SJCRH30 (cell line): ENCODE measurements around the gene CDK6. TPM values are rescaled to one million over a fixed set of nuclear protein-coding genes. Genes with fewer than 3 reads are reported as not detected.

Experiments used
- DNase-seq, 2 experiments: peaks; one replicate each; pipeline ENCODE4 v3.0.0-alpha.2; 2015 to 2020
- H3K27ac ChIP-seq: fragments of 250-450 bp; sonication (Bioruptor Pico); 2 replicates; pipeline ENCODE4 v1.5.1; 2020; ENCODE audit warnings: mild to moderate bottlenecking, moderate library complexity
- H3K27me3 ChIP-seq: fragments of 250-450 bp; sonication (Bioruptor Pico); 2 replicates; pipeline ENCODE4 v1.5.1; 2020; ENCODE audit warnings: mild to moderate bottlenecking, moderate library complexity
- H3K36me3 ChIP-seq: fragments of 250-450 bp; sonication (Bioruptor Pico); 2 replicates; pipeline ENCODE4 v1.5.1; 2020; ENCODE audit warnings: mild to moderate bottlenecking, moderate library complexity
- H3K4me1 ChIP-seq: fragments of 250-450 bp; sonication (Bioruptor Pico); 2 replicates; pipeline ENCODE4 v1.5.1; 2020; ENCODE audit warnings: mild to moderate bottlenecking, moderate library complexity
- H3K4me3 ChIP-seq: fragments of 250-450 bp; sonication (Bioruptor Pico); 2 replicates; pipeline ENCODE4 v1.5.1; 2020; ENCODE audit warnings: mild to moderate bottlenecking, moderate library complexity
- H3K9me3 ChIP-seq: fragments of 250-450 bp; sonication (Bioruptor Pico); replicated peaks from 2 replicates; pipeline ENCODE4 v1.5.1; 2020; ENCODE audit warnings: mild to moderate bottlenecking, moderate library complexity
- total RNA-seq: library from RNA; depleted of rRNA; stranded (reverse); fragments of >200 nt; shearing (Covaris generic); gene quantifications from 2 replicates; pipeline ENCODE4 v1.2.3, GENCODE V29; 2014

Gene CDK6
- total RNA-seq, 1 experiment from 2014 or later, result 194 TPM

DNA sequence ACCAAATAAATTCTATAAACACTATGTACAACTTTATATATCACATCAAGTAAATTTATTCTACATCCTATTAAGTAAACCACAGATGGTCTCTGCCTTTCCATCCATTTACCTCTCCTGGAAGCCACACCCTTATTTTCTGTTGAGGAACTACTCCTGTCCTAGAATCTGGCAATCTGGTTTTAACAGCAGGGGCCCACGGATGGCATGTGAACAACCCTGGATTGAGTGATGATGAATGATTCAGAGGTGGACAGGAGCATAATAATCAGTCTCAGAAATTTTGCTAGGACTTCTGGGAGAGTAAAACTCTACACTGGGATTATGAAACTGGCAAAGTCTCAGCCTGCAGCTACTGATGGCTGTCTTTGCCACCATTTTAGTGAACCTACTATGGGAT, 54.1 kb downstream of the CDK6 start:
- H3K27ac ChIP-seq, result no peak overlapping the region
- peaks cover 13% of the 10 kb centered on the region for H3K36me3 ChIP-seq
- no peak overlapping the region for H3K4me3 ChIP-seq
- no peaks in the 10 kb centered on the region for H3K9me3 ChIP-seq
- H3K4me1 ChIP-seq, result peaks cover 14% of the 10 kb centered on the region
- no peak for DNase-seq
- no peaks in the 10 kb centered on the region for H3K27me3 ChIP-seq

DNA sequence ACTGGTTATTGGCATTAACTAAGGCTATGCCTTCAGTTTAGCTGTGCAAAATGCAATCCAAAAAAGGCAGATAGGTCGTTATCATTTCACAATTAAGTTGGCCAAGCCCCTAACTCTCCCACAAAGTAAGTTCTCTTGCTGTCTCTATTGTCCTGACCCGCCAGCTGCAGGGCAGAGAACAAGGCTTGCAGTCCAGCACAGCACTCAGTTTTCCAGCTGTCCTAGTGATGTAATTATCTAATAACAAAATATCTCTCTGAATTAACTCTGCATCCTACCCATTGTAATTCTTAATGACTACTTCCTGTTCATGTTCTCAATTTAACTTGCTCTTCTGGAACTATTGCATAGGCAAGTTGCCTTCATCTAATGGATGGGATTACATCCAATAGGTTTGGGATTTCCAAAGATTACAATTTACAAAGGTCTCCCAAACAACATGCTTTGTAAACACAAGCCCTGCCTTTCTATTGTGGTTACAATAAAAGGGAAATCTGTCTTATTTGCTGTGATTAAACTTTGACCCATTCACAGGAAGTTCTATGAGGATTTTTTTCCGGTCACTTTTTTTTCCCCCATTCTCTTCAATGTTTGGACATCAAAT, 55.2 kb downstream of the CDK6 start:
- no peaks in the 10 kb centered on the region for H3K9me3 ChIP-seq
- peaks cover 17% of the 10 kb centered on the region for H3K36me3 ChIP-seq
- H3K4me1 ChIP-seq, result peaks cover 14% of the 10 kb centered on the region
- H3K27ac ChIP-seq, result peak overlapping the region; percentile 29
- H3K4me3 ChIP-seq, result no peak overlapping the region
- peak; percentile 57 to 70 for DNase-seq
- H3K27me3 ChIP-seq, result no peaks in the 10 kb centered on the region

DNA sequence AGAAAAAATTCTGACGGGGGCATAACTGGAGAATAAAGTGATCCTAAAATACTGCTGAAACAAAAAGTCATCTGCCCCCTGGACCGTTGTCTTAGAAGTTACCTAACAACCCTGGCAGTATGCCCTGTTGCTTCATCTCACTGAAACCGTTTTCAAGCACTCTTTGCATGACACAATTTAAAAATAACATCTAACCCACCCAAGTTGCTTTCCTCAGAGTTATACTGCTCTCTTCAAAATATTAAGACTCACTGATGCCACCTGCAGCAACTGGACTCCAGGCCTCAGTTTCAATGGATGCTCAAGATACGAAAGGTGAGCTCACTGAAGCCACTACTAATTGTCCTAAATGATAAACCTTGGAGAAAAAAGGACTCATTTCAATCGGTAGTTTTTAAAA, 57.4 kb downstream of the CDK6 start:
- H3K4me1 ChIP-seq, result peaks cover 14% of the 10 kb centered on the region
- DNase-seq, result no peak
- peaks cover 26% of the 10 kb centered on the region for H3K36me3 ChIP-seq
- H3K27ac ChIP-seq, result no peak overlapping the region
- H3K9me3 ChIP-seq, result no peaks in the 10 kb centered on the region
- H3K27me3 ChIP-seq, result no peaks in the 10 kb centered on the region
- H3K4me3 ChIP-seq, result no peak overlapping the region

DNA sequence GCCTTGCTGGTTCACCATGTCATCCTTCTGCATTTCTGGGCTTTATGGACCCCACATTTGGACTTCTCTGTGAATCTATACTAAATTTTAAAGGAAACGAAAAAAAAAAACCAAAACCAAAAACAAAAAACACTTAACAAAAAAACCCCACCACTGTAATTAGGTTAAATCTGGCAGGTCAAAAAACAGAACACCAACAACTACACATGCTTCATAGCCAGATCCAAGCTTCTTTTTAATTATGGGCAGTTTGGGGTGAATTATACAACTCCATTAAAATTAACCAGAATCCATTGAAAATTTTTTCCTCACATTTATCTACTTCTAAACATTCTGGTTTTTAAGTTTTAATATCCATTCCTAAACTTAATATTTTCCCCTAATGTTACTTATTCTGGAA, 58.4 kb downstream of the CDK6 start:
- H3K4me1 ChIP-seq, result peaks cover 14% of the 10 kb centered on the region
- H3K27me3 ChIP-seq, result no peaks in the 10 kb centered on the region
- H3K4me3 ChIP-seq, result no peak overlapping the region
- peaks cover 31% of the 10 kb centered on the region for H3K36me3 ChIP-seq
- no peak overlapping the region for H3K27ac ChIP-seq
- no peak for DNase-seq
- no peaks in the 10 kb centered on the region for H3K9me3 ChIP-seq

DNA sequence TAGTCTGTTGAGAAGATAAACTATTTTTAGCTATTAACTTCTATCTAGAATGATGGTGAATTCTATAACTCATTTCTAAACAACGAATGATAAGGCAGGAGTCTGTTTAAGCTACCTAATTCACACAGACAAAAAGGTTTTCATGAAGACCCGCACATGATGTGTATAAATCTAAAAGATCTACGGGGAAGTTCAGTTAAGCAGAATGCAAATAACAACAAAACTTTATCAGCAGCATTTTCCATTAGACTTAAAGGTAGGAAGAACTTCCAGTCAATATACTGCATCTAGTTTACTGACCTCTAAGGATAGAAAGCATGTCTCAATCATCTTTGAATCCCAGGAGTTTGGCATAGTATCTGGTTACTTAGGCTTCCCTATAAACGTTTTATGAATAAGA, 62.6 kb downstream of the CDK6 start:
- no peaks in the 10 kb centered on the region for H3K27me3 ChIP-seq
- peaks cover 12% of the 10 kb centered on the region for H3K4me1 ChIP-seq
- H3K27ac ChIP-seq, result no peak overlapping the region
- no peaks in the 10 kb centered on the region for H3K9me3 ChIP-seq
- no peak for DNase-seq
- H3K4me3 ChIP-seq, result no peak overlapping the region
- peaks cover 54% of the 10 kb centered on the region for H3K36me3 ChIP-seq

DNA sequence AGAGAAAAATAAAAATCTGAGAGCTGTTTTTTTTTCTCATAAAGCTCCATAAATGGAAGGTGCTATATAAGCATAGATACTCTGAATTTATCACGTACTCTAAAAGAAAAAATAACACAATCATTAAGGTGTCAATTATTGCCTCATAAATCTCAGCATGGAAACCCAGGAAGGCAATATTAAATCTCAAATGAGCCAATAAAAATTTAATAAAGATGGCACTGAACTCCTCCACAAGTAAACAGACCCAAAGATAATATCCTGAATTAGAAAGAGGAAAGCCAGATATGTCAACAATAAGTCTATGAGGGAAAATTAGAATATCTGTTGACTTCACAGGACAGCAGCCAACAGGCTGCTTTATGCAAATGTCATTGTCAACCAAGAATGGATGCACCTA, 66.5 kb downstream of the CDK6 start:
- Histone ChIP-seq H3K4me1 (peaks cover 40% of the 10 kb centered on the region), H3K9me3 (no peaks in the 10 kb centered on the region), H3K36me3 (peaks cover 67% of the 10 kb centered on the region), H3K4me3 (no peak overlapping the region), H3K27ac (no peak overlapping the region), H3K27me3 (no peaks in the 10 kb centered on the region)
- no peak for DNase-seq

DNA sequence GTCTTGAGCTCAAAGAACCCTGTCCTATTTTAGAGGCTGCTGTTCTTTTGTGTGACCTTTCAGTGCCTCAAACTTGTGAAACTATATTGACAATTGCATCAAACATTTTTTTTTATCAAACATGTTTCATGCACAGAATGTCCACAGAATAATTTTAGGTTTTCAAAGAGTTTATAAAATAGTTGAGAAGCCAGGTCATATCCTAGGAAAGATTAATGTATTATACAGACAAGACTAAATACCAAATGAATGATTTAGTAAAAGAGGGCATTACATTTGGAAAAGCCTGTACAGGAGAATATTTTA, 67.0 kb downstream of the CDK6 start:
- Histone ChIP-seq H3K4me3 (no peak overlapping the region), H3K27me3 (no peaks in the 10 kb centered on the region), H3K27ac (peak overlapping the region; percentile 59), H3K36me3 (peaks cover 67% of the 10 kb centered on the region), H3K4me1 (peaks cover 45% of the 10 kb centered on the region), H3K9me3 (no peaks in the 10 kb centered on the region)
- DNase-seq, result no peak

DNA sequence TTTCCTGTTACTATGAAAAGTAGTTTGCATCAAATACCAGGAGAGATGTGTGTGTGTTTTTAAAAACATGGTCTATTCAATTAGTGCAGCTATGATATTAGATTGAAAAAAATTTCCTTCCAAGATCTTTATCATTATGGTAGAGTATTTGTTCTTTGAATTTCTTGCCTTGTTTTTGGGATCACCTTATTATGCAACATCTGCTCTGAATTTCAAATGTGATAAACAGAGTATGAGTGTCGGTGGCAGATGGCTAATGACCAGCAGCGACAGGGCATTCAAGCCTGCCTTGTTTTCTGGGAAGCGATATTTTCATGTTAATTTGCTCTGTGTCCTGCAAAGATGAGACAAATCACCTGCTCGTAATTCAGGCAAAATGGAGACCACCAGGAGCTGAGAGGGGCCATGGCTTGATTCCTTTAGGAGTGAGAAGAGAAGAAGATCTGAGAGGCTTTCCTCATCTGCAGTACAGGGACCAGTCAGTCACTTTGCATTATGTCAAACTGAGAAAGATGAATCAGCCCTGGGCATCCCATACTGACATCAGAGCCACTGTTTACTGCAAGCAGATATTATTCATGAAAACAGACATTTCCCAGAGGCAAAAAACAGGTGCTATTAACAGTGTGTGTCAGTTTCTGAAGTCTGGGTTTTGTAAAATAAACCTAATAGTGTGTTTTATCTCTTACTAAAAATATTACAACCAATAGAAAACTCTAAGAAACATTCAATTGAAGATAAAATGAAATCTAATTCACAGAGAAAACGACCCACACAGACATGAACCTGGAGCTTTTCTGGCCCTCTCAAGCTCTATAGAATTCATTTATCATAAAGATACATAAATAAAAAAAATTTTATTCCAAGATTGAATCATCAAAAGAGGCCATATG, 67.6 kb downstream of the CDK6 start:
- no peaks in the 10 kb centered on the region for H3K9me3 ChIP-seq
- peak overlapping the region; percentile 59 for H3K27ac ChIP-seq
- no peaks in the 10 kb centered on the region for H3K27me3 ChIP-seq
- H3K4me1 ChIP-seq, result peaks cover 49% of the 10 kb centered on the region
- H3K36me3 ChIP-seq, result peaks cover 66% of the 10 kb centered on the region
- H3K4me3 ChIP-seq, result no peak overlapping the region
- peak; percentile 33 to 72 for DNase-seq

DNA sequence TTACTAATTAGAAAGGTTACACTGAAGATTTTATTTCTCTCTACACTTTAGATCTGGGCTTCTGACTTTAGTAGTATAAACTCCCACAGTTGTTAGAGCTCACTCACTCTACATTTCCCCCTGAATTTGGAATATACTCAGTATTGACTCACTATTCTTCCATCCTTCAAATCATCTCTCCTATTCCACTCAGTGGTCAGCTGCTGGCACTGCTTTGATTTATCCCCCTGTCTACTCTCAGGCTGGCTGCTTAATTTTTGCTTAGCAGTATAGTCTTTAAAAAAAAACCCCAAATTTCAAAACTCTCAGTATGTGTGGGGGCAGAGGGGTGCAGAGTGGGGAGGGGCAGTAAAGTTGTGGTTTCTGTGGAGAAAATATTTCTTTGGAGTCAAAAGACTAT, 68.9 kb downstream of the CDK6 start:
- H3K4me1 ChIP-seq, result peaks cover 59% of the 10 kb centered on the region
- DNase-seq, result no peak
- peaks cover 61% of the 10 kb centered on the region for H3K36me3 ChIP-seq
- no peaks in the 10 kb centered on the region for H3K27me3 ChIP-seq
- no peak overlapping the region; the same call in 1 of the 2 replicates for H3K27ac ChIP-seq
- H3K9me3 ChIP-seq, result no peaks in the 10 kb centered on the region
- no peak overlapping the region for H3K4me3 ChIP-seq

DNA sequence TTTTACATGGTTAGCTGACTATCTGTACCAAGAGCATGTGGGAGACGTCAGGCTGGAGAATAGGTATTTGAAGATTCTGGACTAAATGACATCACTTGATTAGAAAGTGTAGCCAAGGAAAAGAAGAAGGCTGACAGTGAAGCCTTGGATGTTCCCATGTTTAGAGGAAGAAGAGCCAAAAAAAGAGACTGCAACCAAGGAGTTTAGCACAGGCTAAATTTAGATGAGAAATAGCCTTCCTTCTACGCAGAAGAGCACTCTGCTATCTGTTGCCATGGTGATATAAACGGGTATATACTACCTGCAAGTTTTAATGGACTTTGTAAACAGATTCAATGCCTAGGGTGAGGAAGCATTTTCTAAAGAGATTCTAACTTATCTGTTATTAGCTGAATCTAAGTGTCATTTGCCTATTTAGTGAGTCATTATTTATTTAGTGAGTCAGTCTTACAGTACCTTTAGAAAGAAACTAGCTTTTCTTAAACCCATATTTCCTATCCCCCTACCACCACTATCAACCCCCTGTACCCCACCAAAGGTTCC, 69.8 kb downstream of the CDK6 start:
- H3K36me3 ChIP-seq, result peaks cover 58% of the 10 kb centered on the region
- no peak for DNase-seq
- H3K4me1 ChIP-seq, result peaks cover 66% of the 10 kb centered on the region
- H3K27me3 ChIP-seq, result no peaks in the 10 kb centered on the region
- no peaks in the 10 kb centered on the region for H3K9me3 ChIP-seq
- no peak overlapping the region for H3K27ac ChIP-seq
- H3K4me3 ChIP-seq, result no peak overlapping the region

DNA sequence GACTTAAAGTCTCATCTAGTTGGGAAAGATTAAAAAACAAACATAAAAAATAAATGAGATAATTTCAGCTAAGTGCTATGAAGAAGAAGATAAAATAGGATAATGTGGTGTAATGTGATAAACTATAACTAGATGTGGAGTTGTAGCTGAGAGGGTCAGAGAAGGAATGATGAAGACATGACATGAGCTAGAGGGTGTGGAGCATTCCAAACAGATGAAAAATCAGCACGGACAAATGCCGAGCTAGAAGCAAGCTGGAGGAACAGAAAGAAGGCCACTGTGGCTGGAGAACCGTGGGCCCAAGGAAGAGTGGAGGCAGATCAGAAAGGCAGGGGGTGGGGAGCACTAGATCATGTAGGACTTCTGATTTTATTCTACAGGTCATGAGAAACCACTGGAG, 70.6 kb downstream of the CDK6 start:
- Histone ChIP-seq H3K4me1 (peaks cover 68% of the 10 kb centered on the region), H3K9me3 (no peaks in the 10 kb centered on the region), H3K27ac (no peak overlapping the region), H3K4me3 (no peak overlapping the region), H3K36me3 (peaks cover 57% of the 10 kb centered on the region), H3K27me3 (no peaks in the 10 kb centered on the region)
- no peak for DNase-seq

DNA sequence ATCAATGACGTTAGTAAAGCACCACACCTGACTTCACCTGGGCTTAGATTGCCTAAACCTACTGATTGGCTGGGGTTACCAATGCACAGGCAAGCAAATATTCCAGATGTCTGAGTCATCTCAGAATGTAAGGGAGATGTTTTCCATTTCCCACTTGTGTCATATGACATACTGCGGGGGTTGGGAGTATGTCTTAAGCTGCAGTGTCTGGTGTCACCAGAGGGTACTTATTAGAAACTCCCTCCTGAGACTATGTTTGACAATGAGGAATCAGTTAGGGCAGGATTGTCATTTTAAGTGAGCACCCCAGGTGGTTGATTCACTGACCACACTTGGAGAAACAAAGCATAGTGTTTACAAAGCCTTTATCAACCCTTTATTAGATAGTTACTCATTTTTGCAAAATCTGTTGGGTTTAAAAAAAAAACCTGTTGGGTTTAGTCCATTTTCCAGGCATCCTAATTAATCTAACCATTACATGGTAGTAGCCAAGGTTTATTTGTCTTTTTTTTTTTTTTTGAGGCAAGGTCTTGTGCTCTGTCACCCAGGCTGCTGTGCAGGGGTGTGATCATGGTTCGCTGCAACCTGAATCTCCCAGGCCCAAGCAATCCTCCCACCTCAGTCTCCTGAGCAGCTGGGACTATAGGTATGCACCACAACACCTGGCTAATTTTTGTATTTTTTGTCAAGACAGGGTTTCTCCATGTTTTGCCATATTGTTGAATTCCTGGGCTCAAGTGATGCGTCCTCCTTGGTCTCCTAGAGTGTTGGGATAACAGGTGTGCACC, 72.5 kb downstream of the CDK6 start:
- DNase-seq, result peak; percentile 52 to 69
- H3K27ac ChIP-seq, result no peak overlapping the region
- no peak overlapping the region for H3K4me3 ChIP-seq
- H3K36me3 ChIP-seq, result peaks cover 66% of the 10 kb centered on the region
- peaks cover 61% of the 10 kb centered on the region for H3K4me1 ChIP-seq
- no peaks in the 10 kb centered on the region for H3K9me3 ChIP-seq
- no peaks in the 10 kb centered on the region for H3K27me3 ChIP-seq

DNA sequence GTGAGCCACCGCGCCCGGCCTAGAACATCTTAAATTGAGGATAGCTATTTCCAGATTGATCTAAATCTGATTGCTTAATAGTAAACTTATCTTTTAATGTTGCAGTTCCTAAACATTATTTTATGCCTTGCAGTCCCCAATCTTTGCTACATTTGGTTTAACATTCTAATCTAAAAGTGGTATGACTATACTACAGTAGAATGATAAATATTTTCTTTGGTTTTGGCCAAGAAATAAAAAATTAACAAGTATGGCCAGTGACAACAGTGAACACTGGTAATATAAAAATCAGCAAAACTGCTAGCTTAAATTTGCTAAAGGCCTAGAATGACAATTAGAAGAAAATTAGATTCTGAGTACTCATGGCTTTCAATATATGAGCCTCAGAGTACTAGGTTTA, 73.5 kb downstream of the CDK6 start:
- no peak overlapping the region for H3K27ac ChIP-seq

DNA sequence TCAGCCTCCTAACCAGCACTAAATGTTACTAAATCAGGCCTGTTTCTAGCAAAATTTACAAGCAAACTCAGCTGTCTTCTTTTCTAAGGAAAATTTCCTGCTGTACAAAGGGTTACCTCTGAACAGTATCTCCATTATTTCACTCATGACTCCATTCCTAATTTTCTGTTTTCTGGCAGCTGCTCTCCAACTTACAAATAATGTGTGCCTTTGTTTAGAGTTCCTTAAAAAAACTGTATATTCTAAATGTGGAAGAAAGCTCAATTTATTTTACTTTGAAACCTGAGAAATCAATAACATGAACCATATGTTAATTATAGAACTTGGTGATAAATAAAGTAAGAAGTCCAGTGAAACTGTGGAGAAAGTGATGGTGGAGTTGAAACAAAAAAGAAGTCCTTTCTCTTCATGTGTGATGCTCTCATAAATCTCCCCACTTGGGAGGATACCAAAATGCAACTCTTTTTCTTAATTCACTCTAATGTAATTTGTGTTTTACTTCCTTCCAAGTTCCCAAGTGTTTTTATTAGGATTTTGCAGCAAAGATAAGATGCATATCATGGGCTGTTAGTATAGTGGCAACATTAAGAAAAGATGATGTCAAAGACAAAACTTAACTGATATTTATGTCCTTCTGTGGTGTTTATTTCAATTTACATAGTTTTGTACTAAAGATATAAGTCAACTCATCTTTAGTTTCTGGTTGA, 74.8 kb downstream of the CDK6 start:
- Histone ChIP-seq H3K36me3 (peaks cover 75% of the 10 kb centered on the region), H3K4me1 (peaks cover 39% of the 10 kb centered on the region), H3K27me3 (no peaks in the 10 kb centered on the region), H3K27ac (peak overlapping the region; percentile 76), H3K9me3 (no peaks in the 10 kb centered on the region), H3K4me3 (no peak overlapping the region)
- DNase-seq, result peak in 1 of 2 experiments; percentile 83

More for the DNA sequence above, 73.5 kb downstream of the CDK6 start:
- Histone ChIP-seq H3K27me3 (no peaks in the 10 kb centered on the region), H3K4me1 (peaks cover 51% of the 10 kb centered on the region), H3K4me3 (no peak overlapping the region), H3K9me3 (no peaks in the 10 kb centered on the region), H3K36me3 (peaks cover 68% of the 10 kb centered on the region)
- DNase-seq, result no peak
